Testis (tissue), 3 donors: Measurements from ENCODE around the gene OGFR. TPM values are rescaled to one million over a fixed set of nuclear protein-coding genes. Genes with fewer than 3 reads are reported as not detected.

Experiments
- DNase-seq: peaks from one replicate; pipeline ENCODE4 v3.0.0-alpha.2; 2019
- H3K27ac ChIP-seq, 2 donors: fragments of 200-600 bp; sonication (generic); one replicate each; pipeline ENCODE4 v1.5.1; 2019
- H3K27me3 ChIP-seq: fragments of 200-600 bp; sonication (generic); one replicate; pipeline ENCODE4 v1.5.1; 2019
- H3K36me3 ChIP-seq: fragments of 200-600 bp; sonication (generic); one replicate; pipeline ENCODE4 v1.5.1; 2017; ENCODE audit warnings: low read depth; ENCODE audit errors: missing control alignments
- H3K4me1 ChIP-seq: fragments of 200-600 bp; sonication (generic); one replicate; pipeline ENCODE4 v1.5.1; 2019
- H3K4me3 ChIP-seq, 2 donors: fragments of 200-600 bp; sonication (generic); one replicate each; pipeline ENCODE4 v1.5.1; 2017 to 2019
- H3K9me3 ChIP-seq: fragments of 200-600 bp; sonication (generic); one replicate; pipeline ENCODE4 v1.5.1; 2017
- POLR2A ChIP-seq: fragments of 450-650 bp; IDR thresholded peaks from one replicate; pipeline ENCODE4 v1.6.1; 2017; ENCODE audit warnings: antibody characterized with exemption, mild to moderate bottlenecking, moderate library complexity
- WGBS, 2 donors: methylation state at CpG; one replicate each; pipeline ENCODE4 v1.1.5; 2018; 5-methylcytosine and 5-hydroxymethylcytosine counted together
- intact Hi-C: fragments of 100-400 bp; cut with DNase I; formaldehyde crosslinking; loops from one replicate; pipeline ENCODE4 v1.15.1; 2023; ENCODE audit warnings: low total_unique reads
- polyA plus RNA-seq: library from polyadenylated mRNA; stranded (reverse); fragments of 350-450 nt; fragmentation: Illumina TruSeq; extraction: RNeasy Lipid Tissue Mini Kit (QIAGEN cat#74804); gene quantifications from one replicate; pipeline ENCODE4 v1.2.3, GENCODE V29; 2014; ENCODE audit warnings: low read depth, low replicate concordance; ENCODE audit not compliant: insufficient read depth
- total RNA-seq, 2 donors: library from RNA; depleted of rRNA; stranded (reverse); fragments of >200 nt; gene quantifications; one replicate each; pipeline ENCODE4 v1.2.3, GENCODE V29; 2016
- TF ChIP-seq, protein P1 (sequence below), 3 experiments: fragments of 450-650 bp in 2 of 3; fragments of 200-600 bp in 1 of 3; sonication (generic) in 1 of 3; IDR thresholded peaks; one replicate each; pipeline ENCODE4 v1.5.1; 2016 to 2019; ENCODE audit warnings: antibody characterized with exemption in 3 of 3, mild to moderate bottlenecking in 2 of 3, moderate library complexity in 1 of 3

Gene OGFR
- total and polyA plus RNA-seq, 3 donors from 2014 or later, result 23.7 to 57.0 (median 46.6) TPM

DNA sequence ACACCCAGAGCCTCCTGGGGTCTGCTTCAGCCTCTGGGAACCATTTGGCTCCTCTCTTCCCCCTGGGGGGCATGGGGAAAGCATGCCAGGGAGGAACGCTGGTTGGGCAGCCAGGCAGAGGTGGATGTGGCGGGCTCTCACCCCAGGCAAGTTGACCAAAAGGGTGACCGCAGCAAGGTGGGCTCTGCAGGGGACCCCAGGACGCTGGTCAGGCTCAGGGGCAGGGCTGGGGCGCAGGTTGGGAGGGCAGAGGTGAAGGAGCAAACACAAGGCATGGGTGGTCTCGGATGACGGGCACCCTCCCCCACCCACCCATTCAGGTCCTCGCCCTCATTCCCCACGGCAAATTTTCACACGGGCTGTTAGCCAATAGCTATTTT is 38.6 kb upstream of the OGFR start:
- WGBS, 2 donors, result 64% methylated on average over 10 of the region's 10 CpGs
- intact Hi-C loops, result no loop called here
- H3K27me3 ChIP-seq, result no peaks in the 10 kb centered on the region

DNA sequence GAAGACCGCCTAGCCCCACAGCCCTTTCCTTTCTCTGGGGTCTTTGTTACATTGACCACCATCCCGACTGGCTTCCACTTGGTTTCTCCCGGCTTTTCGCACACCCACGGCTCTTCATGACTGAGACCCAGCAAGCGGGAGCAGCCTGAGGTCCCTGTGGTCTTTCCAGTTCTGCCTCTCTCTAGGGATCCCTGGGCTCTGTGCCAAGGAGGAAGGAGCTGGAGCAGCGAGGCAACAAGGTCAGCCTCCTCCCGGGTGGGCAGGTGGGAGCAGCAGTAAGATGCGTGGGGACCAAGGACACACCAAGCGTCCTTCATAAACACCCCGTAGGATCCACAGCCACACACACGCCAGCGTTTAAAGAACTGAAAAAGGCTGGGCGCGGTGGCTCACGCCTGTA is 37.9 kb upstream of the OGFR start:
- intact Hi-C loops, result no loop called here
- Histone ChIP-seq H3K36me3 (no peaks in the 10 kb centered on the region), H3K4me1 (peaks cover 10% of the 10 kb centered on the region), H3K27ac (no peak overlapping the region), H3K9me3 (no peaks in the 10 kb centered on the region), H3K4me3 (no peak overlapping the region), H3K27me3 (no peaks in the 10 kb centered on the region)
- peak; percentile 56 for DNase-seq
- TF ChIP-seq POLR2A, result no peak
- TF ChIP-seq, protein P1, sequence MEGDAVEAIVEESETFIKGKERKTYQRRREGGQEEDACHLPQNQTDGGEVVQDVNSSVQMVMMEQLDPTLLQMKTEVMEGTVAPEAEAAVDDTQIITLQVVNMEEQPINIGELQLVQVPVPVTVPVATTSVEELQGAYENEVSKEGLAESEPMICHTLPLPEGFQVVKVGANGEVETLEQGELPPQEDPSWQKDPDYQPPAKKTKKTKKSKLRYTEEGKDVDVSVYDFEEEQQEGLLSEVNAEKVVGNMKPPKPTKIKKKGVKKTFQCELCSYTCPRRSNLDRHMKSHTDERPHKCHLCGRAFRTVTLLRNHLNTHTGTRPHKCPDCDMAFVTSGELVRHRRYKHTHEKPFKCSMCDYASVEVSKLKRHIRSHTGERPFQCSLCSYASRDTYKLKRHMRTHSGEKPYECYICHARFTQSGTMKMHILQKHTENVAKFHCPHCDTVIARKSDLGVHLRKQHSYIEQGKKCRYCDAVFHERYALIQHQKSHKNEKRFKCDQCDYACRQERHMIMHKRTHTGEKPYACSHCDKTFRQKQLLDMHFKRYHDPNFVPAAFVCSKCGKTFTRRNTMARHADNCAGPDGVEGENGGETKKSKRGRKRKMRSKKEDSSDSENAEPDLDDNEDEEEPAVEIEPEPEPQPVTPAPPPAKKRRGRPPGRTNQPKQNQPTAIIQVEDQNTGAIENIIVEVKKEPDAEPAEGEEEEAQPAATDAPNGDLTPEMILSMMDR (IDR thresholded peaks at IDR 0.05), result no peak
- WGBS, 2 donors, result 30 to 55% methylated on average over 16 of the region's 16 CpGs

More for the DNA sequence above, 38.6 kb upstream of the OGFR start:
- TF ChIP-seq POLR2A, result no peak
- Histone ChIP-seq H3K4me1 (peaks cover 10% of the 10 kb centered on the region), H3K27ac (no peak overlapping the region), H3K4me3 (no peak overlapping the region), H3K36me3 (no peaks in the 10 kb centered on the region), H3K9me3 (no peaks in the 10 kb centered on the region)
- DNase-seq, result no peak

DNA sequence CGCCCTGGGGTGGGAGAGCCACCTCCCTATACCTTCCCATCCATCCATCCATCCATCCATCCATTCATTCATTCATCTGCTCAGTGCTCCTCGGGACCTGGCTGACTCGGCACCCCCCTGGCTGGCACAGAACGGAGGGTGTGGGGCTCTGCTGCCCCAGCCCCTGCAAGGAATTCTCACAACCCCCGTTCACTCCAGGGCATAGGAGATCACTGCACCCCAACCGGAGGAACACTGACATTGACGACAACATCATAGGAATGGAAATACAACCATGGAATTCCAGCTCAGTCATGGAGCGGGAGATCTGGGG is 36.4 kb upstream of the OGFR start:
- no peaks in the 10 kb centered on the region for H3K36me3 ChIP-seq
- intact Hi-C loops, result no loop called here
- no peak overlapping the region for H3K27ac ChIP-seq
- WGBS, 2 donors, result 69 to 82% methylated on average over 5 to 8 of the region's 8 CpGs
- H3K9me3 ChIP-seq, result no peaks in the 10 kb centered on the region
- H3K4me1 ChIP-seq, result peaks cover 22% of the 10 kb centered on the region
- H3K27me3 ChIP-seq, result no peaks in the 10 kb centered on the region
- no peak for DNase-seq
- TF ChIP-seq, protein P1 (IDR thresholded peaks at IDR 0.05), result no peak
- no peak for TF ChIP-seq POLR2A
- H3K4me3 ChIP-seq, result no peak overlapping the region

DNA sequence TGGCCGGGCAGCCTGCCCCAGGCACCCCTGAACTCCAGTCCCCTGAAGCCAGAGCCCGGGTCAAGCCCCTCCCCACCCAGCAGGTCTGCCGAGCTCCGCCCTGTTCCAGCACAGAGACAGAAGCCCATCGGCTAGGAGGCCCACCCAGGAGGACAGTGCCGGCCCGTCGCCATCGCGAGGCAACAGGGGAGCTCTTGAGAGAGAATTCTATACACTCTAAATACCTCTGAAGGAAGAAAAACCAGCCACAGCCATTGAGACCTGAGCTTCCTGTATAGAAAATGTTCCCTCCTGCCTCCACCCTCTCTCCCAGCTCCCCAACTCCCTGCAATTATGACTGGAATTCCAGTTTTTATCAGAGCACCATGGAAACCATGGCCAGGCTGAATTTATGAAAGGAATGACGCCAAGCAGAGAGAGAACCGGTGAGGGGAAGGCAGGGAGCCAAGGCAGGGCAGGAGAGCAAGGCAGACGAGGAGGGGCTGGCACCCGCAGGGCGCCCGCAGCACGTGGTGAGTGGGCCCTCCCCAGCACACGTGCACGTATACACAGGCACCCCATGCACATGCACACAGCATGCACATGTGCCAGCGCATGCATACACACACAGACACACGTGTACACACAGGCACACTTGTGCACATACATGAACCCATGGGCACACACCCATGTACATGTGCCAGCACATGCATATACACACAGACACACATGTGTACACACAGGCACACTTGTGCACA is 35.9 kb upstream of the OGFR start:
- intact Hi-C loops, result no loop called here
- H3K9me3 ChIP-seq, result no peaks in the 10 kb centered on the region
- H3K4me3 ChIP-seq, result no peak overlapping the region
- no peaks in the 10 kb centered on the region for H3K36me3 ChIP-seq
- H3K27me3 ChIP-seq, result no peaks in the 10 kb centered on the region
- DNase-seq, result peak; percentile 72
- peaks cover 22% of the 10 kb centered on the region for H3K4me1 ChIP-seq
- 37 to 41% methylated on average over 9 to 21 of the region's 21 CpGs for WGBS, 2 donors
- TF ChIP-seq, protein P1 (IDR thresholded peaks at IDR 0.05), result no peak
- no peak for TF ChIP-seq POLR2A
- no peak overlapping the region for H3K27ac ChIP-seq

DNA sequence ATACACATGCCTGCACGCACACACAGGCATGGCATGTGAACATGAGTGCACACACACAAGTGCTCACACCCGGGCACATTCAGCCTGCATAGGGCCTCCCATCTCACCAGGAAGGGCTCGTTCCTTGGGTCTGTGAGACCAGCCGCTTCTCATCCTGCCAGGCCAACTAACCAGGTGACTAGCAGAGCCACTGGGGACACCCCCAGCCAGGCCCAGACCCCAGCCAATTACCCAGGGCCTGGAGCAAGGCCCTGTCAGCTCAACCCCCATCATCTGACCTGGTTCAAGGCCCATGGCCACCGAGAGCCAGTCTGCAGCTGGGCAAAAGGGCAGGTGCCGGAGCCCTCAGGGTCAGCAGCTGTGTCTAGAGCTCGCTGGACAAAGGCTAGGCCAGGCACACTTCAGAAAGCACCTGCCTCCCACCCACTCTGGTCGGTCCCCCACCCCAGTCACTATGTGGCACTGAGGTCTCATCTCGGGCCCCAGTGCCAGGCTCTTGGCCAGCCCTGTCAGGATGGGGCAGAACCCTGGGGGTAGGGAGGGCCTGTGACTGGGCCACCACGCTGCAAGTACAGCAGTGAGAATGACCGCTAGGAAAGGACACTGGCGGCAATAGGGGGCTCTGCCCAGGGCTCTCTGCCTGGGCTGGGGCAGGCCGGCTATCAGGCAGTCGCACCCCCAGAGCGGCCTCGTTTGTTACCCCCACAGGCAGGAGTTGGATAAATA is 35.1 kb upstream of the OGFR start:
- no peak for DNase-seq
- Histone ChIP-seq H3K9me3 (no peaks in the 10 kb centered on the region), H3K36me3 (no peaks in the 10 kb centered on the region), H3K27me3 (no peaks in the 10 kb centered on the region), H3K4me3 (no peak overlapping the region), H3K4me1 (peaks cover 22% of the 10 kb centered on the region), H3K27ac (no peak overlapping the region)
- intact Hi-C loops, result no loop called here
- 86% methylated on average over 12 to 16 of the region's 16 CpGs for WGBS, 2 donors
- TF ChIP-seq POLR2A, result no peak
- TF ChIP-seq, protein P1 (IDR thresholded peaks at IDR 0.05), result no peak
